Nephron progenitor cell (in vitro differentiated cells): ENCODE results near the gene NXN.
A peak's percentile ranks its signal among the peaks of the same experiment; 100 is the strongest.

ENCODE experiments used
- DNase-seq: peaks from one replicate; pipeline ENCODE4 v3.0.0; 2021
- H3K27ac Mint-ChIP-seq: 2 replicates; pipeline ENCODE4 v1.8.0; 2021; ENCODE audit warnings: mild to moderate bottlenecking, moderate library complexity, mixed read lengths
- H3K27me3 Mint-ChIP-seq: 2 replicates; pipeline ENCODE4 v1.8.0; 2021; ENCODE audit warnings: mild to moderate bottlenecking, low read depth, mixed read lengths; ENCODE audit not compliant: poor library complexity
- H3K36me3 Mint-ChIP-seq: 2 replicates; pipeline ENCODE4 v1.8.0; 2021; ENCODE audit warnings: low read depth, mixed read lengths
- H3K4me1 Mint-ChIP-seq: 2 replicates; pipeline ENCODE4 v1.8.0; 2021; ENCODE audit warnings: mixed read lengths
- H3K4me3 Mint-ChIP-seq: 2 replicates; pipeline ENCODE4 v1.8.0; 2021; ENCODE audit warnings: mild to moderate bottlenecking, moderate library complexity, mixed read lengths
- H3K9me3 Mint-ChIP-seq: 2 replicates; pipeline ENCODE4 v1.8.0; 2021; ENCODE audit warnings: mild to moderate bottlenecking, moderate library complexity, mixed read lengths
- CTCF ChIP-seq: fragments of 200-600 bp; sonication (generic); IDR thresholded peaks from 2 replicates; pipeline ENCODE4 v1.5.0; 2021; ENCODE audit warnings: antibody characterized with exemption

NXN gene

GRCh38 chr17:992933-993332 lies 13.4 kb upstream of the NXN start:
- no peak overlapping the region for H3K27ac Mint-ChIP-seq
- peaks cover 19% of the 10 kb centered on the region for H3K27me3 Mint-ChIP-seq
- no peak for TF ChIP-seq CTCF
- peaks cover 8% of the 10 kb centered on the region for H3K9me3 Mint-ChIP-seq
- no peak for DNase-seq
- no peaks in the 10 kb centered on the region for H3K36me3 Mint-ChIP-seq
- no peak overlapping the region for H3K4me3 Mint-ChIP-seq
- peaks cover 4% of the 10 kb centered on the region for H3K4me1 Mint-ChIP-seq

GRCh38 chr17:988561-988960 lies 9.0 kb upstream of the NXN start:
- TF ChIP-seq CTCF: no peak
- no peak overlapping the region for H3K27ac Mint-ChIP-seq
- no peaks in the 10 kb centered on the region for H3K36me3 Mint-ChIP-seq
- no peaks in the 10 kb centered on the region for H3K4me1 Mint-ChIP-seq
- no peak for DNase-seq
- peaks cover 19% of the 10 kb centered on the region for H3K27me3 Mint-ChIP-seq
- no peaks in the 10 kb centered on the region for H3K9me3 Mint-ChIP-seq
- H3K4me3 Mint-ChIP-seq: no peak overlapping the region

- Mint-ChIP-seq H3K27ac (peak overlapping the region; percentile 49), H3K4me1 (no peaks in the 10 kb centered on the region), H3K9me3 (no peaks in the 10 kb centered on the region), H3K36me3 (no peaks in the 10 kb centered on the region), H3K4me3 (no peak overlapping the region), H3K27me3 (peaks cover 19% of the 10 kb centered on the region)
- no peak for TF ChIP-seq CTCF
- no peak for DNase-seq
These were observed 8.4 kb upstream of the NXN start for GRCh38 chr17:987931-988330.

GRCh38 chr17:986322-986929 lies 6.8 kb upstream of the NXN start:
- Mint-ChIP-seq H3K4me1 (peaks cover 6% of the 10 kb centered on the region), H3K9me3 (no peaks in the 10 kb centered on the region), H3K27ac (no peak overlapping the region), H3K4me3 (no peak overlapping the region), H3K36me3 (no peaks in the 10 kb centered on the region), H3K27me3 (peaks cover 23% of the 10 kb centered on the region)
- TF ChIP-seq CTCF: no peak
- DNase-seq: no peak

GRCh38 chr17:983921-984320 lies 4.3 kb upstream of the NXN start:
- DNase-seq: no peak
- Mint-ChIP-seq H3K36me3 (no peaks in the 10 kb centered on the region), H3K27ac (no peak overlapping the region), H3K27me3 (peaks cover 11% of the 10 kb centered on the region), H3K4me3 (no peak overlapping the region), H3K9me3 (no peaks in the 10 kb centered on the region), H3K4me1 (peaks cover 13% of the 10 kb centered on the region)
- TF ChIP-seq CTCF: no peak

- peaks cover 34% of the 10 kb centered on the region for H3K4me1 Mint-ChIP-seq
- H3K9me3 Mint-ChIP-seq: no peaks in the 10 kb centered on the region
- no peaks in the 10 kb centered on the region for H3K36me3 Mint-ChIP-seq
- peaks cover 15% of the 10 kb centered on the region for H3K27me3 Mint-ChIP-seq
- no peak for DNase-seq
- peak overlapping the region; percentile 63 for H3K4me3 Mint-ChIP-seq
- TF ChIP-seq CTCF: no peak
- no peak overlapping the region for H3K27ac Mint-ChIP-seq
These were observed 1.7 kb upstream of the NXN start for GRCh38 chr17:981292-981658.
